HG03469 (cell line): Measurements from ENCODE around the gene PPIB.
"Not testable (repeated sequence)": the region's sequence is repeated elsewhere in the genome, so short reads cannot be mapped to it uniquely, and the experiment has no call there.

Experiments
- ATAC-seq: cut with Tn5 transposase; IDR thresholded peaks from one replicate; pipeline ENCODE4 v1.9.1; 2021; ENCODE audit warnings: mild to moderate bottlenecking, moderate library complexity, moderate number of reproducible peaks; ENCODE audit not compliant: unreplicated experiment

Gene PPIB

GRCh38 chr15:64141798-64142512, 20.9 kb downstream of the PPIB start:
- ATAC-seq: no peak

GRCh38 chr15:64138331-64138941, 24.4 kb downstream of the PPIB start:
- ATAC-seq: no peak

GRCh38 chr15:64137226-64137833, 25.5 kb downstream of the PPIB start:
- ATAC-seq: no peak

GRCh38 chr15:64136347-64136746, 26.5 kb downstream of the PPIB start:
- ATAC-seq: no peak

- ATAC-seq: no peak
These were observed 28.4 kb downstream of the PPIB start for GRCh38 chr15:64134345-64134829.

GRCh38 chr15:64133623-64134344, 29.0 kb downstream of the PPIB start:
- no peak for ATAC-seq

GRCh38 chr15:64132217-64132616, 30.6 kb downstream of the PPIB start:
- ATAC-seq: no peak

GRCh38 chr15:64131547-64131946, 31.3 kb downstream of the PPIB start:
- ATAC-seq: no peak

GRCh38 chr15:64130159-64130558, 32.7 kb downstream of the PPIB start:
- ATAC-seq: no peak

- no peak for ATAC-seq
These were observed 35.1 kb downstream of the PPIB start for GRCh38 chr15:64127521-64128270.

GRCh38 chr15:64125978-64126377, 36.8 kb downstream of the PPIB start:
- ATAC-seq: no peak

- no peak for ATAC-seq
These were observed 39.9 kb downstream of the PPIB start for GRCh38 chr15:64122936-64123351.

- ATAC-seq: no peak
These were observed 40.4 kb downstream of the PPIB start for GRCh38 chr15:64122444-64122843.

- no peak for ATAC-seq
These were observed 41.2 kb downstream of the PPIB start for GRCh38 chr15:64121614-64122013.

GRCh38 chr15:64120322-64120721, 42.5 kb downstream of the PPIB start:
- ATAC-seq: not testable (repeated sequence)

GRCh38 chr15:64117759-64118487, 44.9 kb downstream of the PPIB start:
- no peak for ATAC-seq

GRCh38 chr15:64112904-64113303, 49.9 kb downstream of the PPIB start:
- no peak for ATAC-seq

- no peak for ATAC-seq
These were observed 50.6 kb downstream of the PPIB start for GRCh38 chr15:64112073-64112772.

- no peak for ATAC-seq
These were observed 51.2 kb downstream of the PPIB start for GRCh38 chr15:64111679-64112050.
